K562 (cell line): ENCODE measurements around the gene BTN3A1. TPM values are rescaled to one million over a fixed set of nuclear protein-coding genes. Genes with fewer than 3 reads are reported as not detected.
A peak's percentile ranks its signal among the peaks of the same experiment; 100 is the strongest.

Experiments
- BCOR ChIP-seq: fragments of 450-650 bp; IDR thresholded peaks from 2 replicates; pipeline ENCODE4 v1.6.1; 2016
- CHD1 ChIP-seq: fragments of 200-600 bp; sonication (generic); IDR thresholded peaks from one replicate; pipeline ENCODE4 v1.6.1; 2012; ENCODE audit warnings: mild to moderate bottlenecking, moderate library complexity, low read length, inconsistent platforms
- CREB1 ChIP-seq, 2 experiments: sonication (generic) in 1 of 2; formaldehyde crosslinking in 1 of 2; IDR thresholded peaks; 2 replicates each; pipeline versions ENCODE4 v1.6.1 to v1.8.0; 2012 to 2022; ENCODE audit warnings: inconsistent platforms in 1 of 2, mild to moderate bottlenecking in 1 of 2, missing genetic modification reagents in 1 of 2, moderate library complexity in 1 of 2
- CTCFL ChIP-seq: IDR thresholded peaks from 2 replicates; pipeline ENCODE4 v1.6.1; 2011; ENCODE audit warnings: borderline replicate concordance, low read depth, mild to moderate bottlenecking, moderate library complexity, low read length; ENCODE audit not compliant: insufficient read depth, poor library complexity, severe bottlenecking
- FOSL1 ChIP-seq: fragments of 200-800 bp; sonication (Bioruptor generic); conservative IDR thresholded peaks from 2 replicates; pipeline ENCODE4 v1.6.1; 2016; ENCODE audit warnings: missing genetic modification characterization, missing compliant biosample characterization
- FOXP4 ChIP-seq: sonication (generic); formaldehyde crosslinking; IDR thresholded peaks from 2 replicates; pipeline ENCODE4 v1.8.0; 2022; ENCODE audit warnings: mild to moderate bottlenecking, missing genetic modification reagents, borderline replicate concordance
- HDAC1 ChIP-seq, 2 experiments: fragments of 450-650 bp; IDR thresholded peaks; 2 replicates each; pipeline ENCODE4 v1.6.1; 2016 to 2017; ENCODE audit warnings: inconsistent platforms in 1 of 2, mild to moderate bottlenecking in 1 of 2, moderate library complexity in 1 of 2
- KHSRP ChIP-seq: fragments of 450-650 bp; IDR thresholded peaks from 2 replicates; pipeline ENCODE4 v1.6.1; 2017
- NFIC ChIP-seq: fragments of 450-650 bp; IDR thresholded peaks from 2 replicates; pipeline ENCODE4 v1.6.1; 2017; ENCODE audit warnings: mild to moderate bottlenecking, inconsistent platforms
- RBM15 ChIP-seq: fragments of 200-400 bp; formaldehyde crosslinking; IDR thresholded peaks from 2 replicates; pipeline ENCODE4 v1.6.1; 2018; ENCODE audit warnings: mild to moderate bottlenecking, low read length, moderate library complexity; ENCODE audit not compliant: insufficient read depth
- SP1 ChIP-seq: sonication (generic); formaldehyde crosslinking; IDR thresholded peaks from 2 replicates; pipeline ENCODE4 v1.8.1; 2022; ENCODE audit warnings: mild to moderate bottlenecking, missing genetic modification reagents
- SUPT5H ChIP-seq: fragments of 450-650 bp; IDR thresholded peaks from 2 replicates; pipeline ENCODE4 v1.6.1; 2016
- TEAD1 ChIP-seq, 2 experiments: fragments of 450-650 bp in 1 of 2; sonication (generic) in 1 of 2; formaldehyde crosslinking; IDR thresholded peaks; 2 replicates each; pipeline versions ENCODE4 v1.4.0 to v1.8.0; 2020 to 2022; ENCODE audit warnings: mild to moderate bottlenecking in 2 of 2, missing genetic modification reagents in 1 of 2
- ZFPM2 ChIP-seq: fragments of 250-450 bp; sonication (Bioruptor Pico); IDR thresholded peaks from 2 replicates; pipeline ENCODE4 v1.5.1; 2022; ENCODE audit warnings: mild to moderate bottlenecking
- ZNF766 ChIP-seq: fragments of 200-800 bp; sonication (Bioruptor generic); conservative IDR thresholded peaks from 2 replicates; pipeline ENCODE4 v1.6.1; 2016; ENCODE audit warnings: missing genetic modification characterization, missing compliant biosample characterization
- polyA plus RNA-seq, 8 experiments: library from polyadenylated mRNA; depleted of rRNA in 4 of 8; stranded (reverse) in 5 of 8; unstranded in 3 of 8; fragments of >200 nt; fragmentation: Nextera tagmentation in 2 of 8; fragmentation: Illumina TruSeq in 1 of 8; extraction: Ambion mirVana in 2 of 8; extraction: Trizol in 1 of 8; gene quantifications; 2 replicates each; pipeline versions ENCODE4 v1.2.1 to v1.2.3, GENCODE V29; 2011 to 2014; ENCODE audit warnings: inconsistent platforms in 1 of 8, missing spikeins in 1 of 8
- total RNA-seq, 7 experiments: library from RNA; depleted of rRNA in 6 of 7; stranded (reverse); fragments of >200 nt in 6 of 7; fragmentation: Illumina TruSeq in 2 of 7; extraction: Trizol in 2 of 7; gene quantifications; 2 replicates each; pipeline versions ENCODE4 v1.2.1 to v1.2.3, GENCODE V29; 2011 to 2021; ENCODE audit warnings: low replicate concordance in 1 of 7
- TF ChIP-seq, protein P1 (sequence below): fragments of 250-450 bp; sonication (Bioruptor Pico); IDR thresholded peaks from 2 replicates; pipeline ENCODE4 v1.9.0; 2021; ENCODE audit warnings: mild to moderate bottlenecking, inconsistent platforms
- TF ChIP-seq, protein P2 (sequence below), 2 experiments: fragments of 250-450 bp in 1 of 2; fragments of 450-650 bp in 1 of 2; sonication (Bioruptor Pico) in 1 of 2; IDR thresholded peaks; 2 replicates each; pipeline versions ENCODE4 v1.6.1 to v1.8.0; 2016 to 2021; ENCODE audit warnings: mild to moderate bottlenecking in 2 of 2, moderate library complexity in 2 of 2, missing compliant biosample characterization in 1 of 2, missing genetic modification characterization in 1 of 2
- TF ChIP-seq, protein P3 (sequence below): sonication (generic); formaldehyde crosslinking; IDR thresholded peaks from 2 replicates; pipeline ENCODE4 v1.8.1; 2022; ENCODE audit warnings: missing genetic modification reagents

BTN3A1 gene
- total and polyA plus RNA-seq, 9 of the 15 experiments (the other 6 are each of a cell fraction or from before 2014, with no cell fraction given): 0.84 to 8.5 (median 3.9) TPM

DNA sequence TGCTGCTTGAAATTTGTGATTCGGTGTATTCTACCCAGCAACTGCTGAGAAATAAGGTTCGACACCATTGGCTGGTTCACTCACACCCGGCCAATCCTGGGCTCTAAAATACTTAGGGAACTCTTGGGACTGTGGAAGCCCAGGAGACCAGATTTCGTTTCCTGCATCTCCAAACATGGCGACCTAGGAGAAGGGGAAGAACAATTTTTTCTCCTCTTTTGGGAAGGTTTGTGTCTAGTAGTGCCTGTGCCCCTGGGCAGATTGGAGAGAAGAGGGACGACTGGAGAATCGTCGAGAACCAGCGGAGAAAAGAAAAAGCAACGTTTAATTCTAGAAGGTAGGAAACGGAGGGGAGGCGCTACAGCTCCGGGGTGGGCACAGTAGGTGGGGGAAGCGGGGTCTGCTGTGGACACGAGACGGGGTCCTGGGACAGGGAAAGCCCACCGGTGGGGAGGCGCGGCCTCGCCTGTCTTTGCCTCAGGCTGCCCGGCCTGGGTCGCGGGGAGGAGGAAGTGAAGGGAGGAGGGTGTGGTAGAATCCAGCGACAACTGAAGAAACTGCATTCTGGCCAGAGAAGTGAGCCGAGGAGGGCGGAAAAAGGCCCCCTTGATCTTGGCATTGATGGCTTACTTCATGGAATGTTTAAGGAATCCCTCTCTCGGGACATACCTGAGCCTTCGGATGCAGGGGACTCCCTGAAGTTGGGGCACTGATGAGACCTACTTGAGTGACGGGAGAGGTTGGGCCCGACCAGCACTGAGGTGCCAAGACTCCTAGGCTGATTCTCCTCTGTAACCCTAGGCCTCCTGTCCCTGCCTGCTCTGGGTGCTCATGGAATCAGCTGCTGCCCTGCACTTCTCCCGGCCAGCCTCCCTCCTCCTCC lies 56.0 kb downstream of the BTN3A1 start, which contains the start of gene BTN2A1 (continued):
- TF ChIP-seq, protein P1, sequence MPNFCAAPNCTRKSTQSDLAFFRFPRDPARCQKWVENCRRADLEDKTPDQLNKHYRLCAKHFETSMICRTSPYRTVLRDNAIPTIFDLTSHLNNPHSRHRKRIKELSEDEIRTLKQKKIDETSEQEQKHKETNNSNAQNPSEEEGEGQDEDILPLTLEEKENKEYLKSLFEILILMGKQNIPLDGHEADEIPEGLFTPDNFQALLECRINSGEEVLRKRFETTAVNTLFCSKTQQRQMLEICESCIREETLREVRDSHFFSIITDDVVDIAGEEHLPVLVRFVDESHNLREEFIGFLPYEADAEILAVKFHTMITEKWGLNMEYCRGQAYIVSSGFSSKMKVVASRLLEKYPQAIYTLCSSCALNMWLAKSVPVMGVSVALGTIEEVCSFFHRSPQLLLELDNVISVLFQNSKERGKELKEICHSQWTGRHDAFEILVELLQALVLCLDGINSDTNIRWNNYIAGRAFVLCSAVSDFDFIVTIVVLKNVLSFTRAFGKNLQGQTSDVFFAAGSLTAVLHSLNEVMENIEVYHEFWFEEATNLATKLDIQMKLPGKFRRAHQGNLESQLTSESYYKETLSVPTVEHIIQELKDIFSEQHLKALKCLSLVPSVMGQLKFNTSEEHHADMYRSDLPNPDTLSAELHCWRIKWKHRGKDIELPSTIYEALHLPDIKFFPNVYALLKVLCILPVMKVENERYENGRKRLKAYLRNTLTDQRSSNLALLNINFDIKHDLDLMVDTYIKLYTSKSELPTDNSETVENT (CRISPR knock-in tag): no peak
- no peak for TF ChIP-seq RBM15
- TF ChIP-seq SUPT5H: peak; percentile 82
- no peak for TF ChIP-seq KHSRP
- no peak for TF ChIP-seq FOSL1 (tag)
- TF ChIP-seq, protein P2, sequence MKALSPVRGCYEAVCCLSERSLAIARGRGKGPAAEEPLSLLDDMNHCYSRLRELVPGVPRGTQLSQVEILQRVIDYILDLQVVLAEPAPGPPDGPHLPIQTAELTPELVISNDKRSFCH (CRISPR knock-in tag; IDR thresholded peaks at IDR 0.05): no peak
- TF ChIP-seq, protein P2 (tag; IDR thresholded peaks at IDR 0.05): peak; percentile 21; the same call in 1 of the 2 replicates
- TF ChIP-seq CREB1 (IDR thresholded peaks at IDR 0.05): peak; percentile 91
- peak; percentile 85 for TF ChIP-seq CREB1 (CRISPR knock-in tag; IDR thresholded peaks at IDR 0.05)
- no peak for TF ChIP-seq TEAD1 (CRISPR knock-in tag; IDR thresholded peaks at IDR 0.05)
- TF ChIP-seq HDAC1 (IDR thresholded peaks at IDR 0.05): peak in 1 of 2 experiments; percentile 80; a peak in 2 of 4 replicates
- TF ChIP-seq ZFPM2 (CRISPR knock-in tag): no peak
- TF ChIP-seq BCOR: no peak
- TF ChIP-seq ZNF766: no peak
- peak; percentile 33 for TF ChIP-seq CHD1
- TF ChIP-seq, protein P3, sequence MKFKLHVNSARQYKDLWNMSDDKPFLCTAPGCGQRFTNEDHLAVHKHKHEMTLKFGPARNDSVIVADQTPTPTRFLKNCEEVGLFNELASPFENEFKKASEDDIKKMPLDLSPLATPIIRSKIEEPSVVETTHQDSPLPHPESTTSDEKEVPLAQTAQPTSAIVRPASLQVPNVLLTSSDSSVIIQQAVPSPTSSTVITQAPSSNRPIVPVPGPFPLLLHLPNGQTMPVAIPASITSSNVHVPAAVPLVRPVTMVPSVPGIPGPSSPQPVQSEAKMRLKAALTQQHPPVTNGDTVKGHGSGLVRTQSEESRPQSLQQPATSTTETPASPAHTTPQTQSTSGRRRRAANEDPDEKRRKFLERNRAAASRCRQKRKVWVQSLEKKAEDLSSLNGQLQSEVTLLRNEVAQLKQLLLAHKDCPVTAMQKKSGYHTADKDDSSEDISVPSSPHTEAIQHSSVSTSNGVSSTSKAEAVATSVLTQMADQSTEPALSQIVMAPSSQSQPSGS (CRISPR knock-in tag): no peak
- no peak for TF ChIP-seq FOXP4 (CRISPR knock-in tag)
- TF ChIP-seq SP1 (CRISPR knock-in tag): peak; percentile 42; the same call in 1 of the 2 replicates
- TF ChIP-seq NFIC: no peak
- TF ChIP-seq CTCFL: no peak
